GM18858 (cell line): ENCODE measurements around the gene LAMA5.

ENCODE experiments used
- ATAC-seq: cut with Tn5 transposase; IDR thresholded peaks from one replicate; pipeline ENCODE4 v1.9.1; 2021; ENCODE audit not compliant: unreplicated experiment

Gene LAMA5

GRCh38 chr20:62332421-62332820 is 34.7 kb downstream of the LAMA5 start:
- no peak for ATAC-seq

- ATAC-seq = no peak
Measured at GRCh38 chr20:62331347-62331746, 35.8 kb downstream of the LAMA5 start.

GRCh38 chr20:62330576-62331317 is 36.4 kb downstream of the LAMA5 start:
- ATAC-seq = no peak

- no peak for ATAC-seq
Measured at GRCh38 chr20:62329389-62330377, 37.4 kb downstream of the LAMA5 start.

GRCh38 chr20:62328684-62329388 is 38.3 kb downstream of the LAMA5 start:
- ATAC-seq = no peak

GRCh38 chr20:62327726-62328495 is 39.2 kb downstream of the LAMA5 start:
- ATAC-seq = no peak

GRCh38 chr20:62326959-62327725 is 40.0 kb downstream of the LAMA5 start:
- ATAC-seq = no peak

- ATAC-seq = no peak
Measured at GRCh38 chr20:62326559-62326958, 40.6 kb downstream of the LAMA5 start.

- no peak for ATAC-seq
Measured at GRCh38 chr20:62325172-62325905, 41.8 kb downstream of the LAMA5 start.

GRCh38 chr20:62323980-62324906 is 42.9 kb downstream of the LAMA5 start:
- ATAC-seq = no peak

- ATAC-seq = no peak
Measured at GRCh38 chr20:62323146-62323979, 43.7 kb downstream of the LAMA5 start.

- ATAC-seq = no peak
Measured at GRCh38 chr20:62322492-62323041, 44.5 kb downstream of the LAMA5 start.

GRCh38 chr20:62321975-62322374 is 45.1 kb downstream of the LAMA5 start:
- ATAC-seq = no peak

- ATAC-seq = no peak
Measured at GRCh38 chr20:62321521-62321948, 45.6 kb downstream of the LAMA5 start.

GRCh38 chr20:62320581-62321354 is 46.3 kb downstream of the LAMA5 start:
- ATAC-seq = no peak

- no peak for ATAC-seq
Measured at GRCh38 chr20:62319346-62319909, 47.7 kb downstream of the LAMA5 start.
